SK-N-SH treated with all-trans-retinoic acid at 6 μM for 48 hours (cell line): ENCODE data around the gene CANX.

Source experiments
- ATAC-seq: fragments of 200-7000 bp; cut with Tn5 transposase; 3 replicates; pipeline ENCODE4 v1.9.1; 2020; ENCODE audit warnings: mild to moderate bottlenecking, moderate library complexity
- ARNTL ChIP-seq: fragments of 450-650 bp; formaldehyde crosslinking; IDR thresholded peaks from 2 replicates; pipeline ENCODE4 v1.5.0; 2020; ENCODE audit warnings: low read depth, mild to moderate bottlenecking, moderate library complexity, borderline replicate concordance
- BACH2 ChIP-seq: fragments of 250-450 bp; sonication (Bioruptor Pico); IDR thresholded peaks from 2 replicates; pipeline ENCODE4 v1.9.0; 2021; ENCODE audit warnings: mild to moderate bottlenecking, borderline replicate concordance
- CSDC2 ChIP-seq: fragments of 250-450 bp; sonication (Bioruptor Pico); IDR thresholded peaks from 2 replicates; pipeline ENCODE4 v1.5.0; 2020; ENCODE audit warnings: mild to moderate bottlenecking, moderate library complexity
- CSRNP3 ChIP-seq: fragments of 250-450 bp; sonication (Bioruptor Pico); IDR thresholded peaks from 2 replicates; pipeline ENCODE4 v1.5.1; 2021; ENCODE audit warnings: mild to moderate bottlenecking, moderate library complexity
- ESRRG ChIP-seq: fragments of 250-450 bp; sonication (Bioruptor Pico); IDR thresholded peaks from 2 replicates; pipeline ENCODE4 v1.6.1; 2021; ENCODE audit warnings: mild to moderate bottlenecking
- GLIS3 ChIP-seq: fragments of 250-450 bp; sonication (Bioruptor Pico); IDR thresholded peaks from 2 replicates; pipeline ENCODE4 v1.5.0; 2020; ENCODE audit warnings: mild to moderate bottlenecking, moderate library complexity
- ISL1 ChIP-seq: fragments of 250-450 bp; sonication (Bioruptor Pico); IDR thresholded peaks from 2 replicates; pipeline ENCODE4 v2.1.2; 2022; ENCODE audit warnings: mild to moderate bottlenecking, moderate library complexity
- OSR1 ChIP-seq: fragments of 250-450 bp; sonication (Bioruptor Pico); IDR thresholded peaks from 2 replicates; pipeline ENCODE4 v1.8.0; 2022; ENCODE audit warnings: moderate library complexity, mild to moderate bottlenecking, inconsistent platforms
- PPARA ChIP-seq: fragments of 250-450 bp; sonication (Bioruptor Pico); IDR thresholded peaks from 2 replicates; pipeline ENCODE4 v1.5.0; 2020; ENCODE audit warnings: mild to moderate bottlenecking, borderline replicate concordance
- RARB ChIP-seq: fragments of 250-450 bp; sonication (Bioruptor Pico); IDR thresholded peaks from 2 replicates; pipeline ENCODE4 v1.8.0; 2021; ENCODE audit warnings: mild to moderate bottlenecking, moderate library complexity
- SNAI2 ChIP-seq: fragments of 250-450 bp; sonication (Bioruptor Pico); IDR thresholded peaks from 2 replicates; pipeline ENCODE4 v1.5.0; 2020; ENCODE audit warnings: mild to moderate bottlenecking, moderate library complexity
- TCF4 ChIP-seq: fragments of 250-450 bp; sonication (Bioruptor Pico); IDR thresholded peaks from 2 replicates; pipeline ENCODE4 v1.8.0; 2021; ENCODE audit warnings: mild to moderate bottlenecking, moderate library complexity, borderline replicate concordance
- TOX ChIP-seq: fragments of 250-450 bp; sonication (Bioruptor Pico); IDR thresholded peaks from 2 replicates; pipeline ENCODE4 v1.8.0; 2021; ENCODE audit warnings: mild to moderate bottlenecking, moderate library complexity, borderline replicate concordance
- TSHZ2 ChIP-seq: fragments of 250-450 bp; sonication (Bioruptor Pico); IDR thresholded peaks from 2 replicates; pipeline ENCODE4 v1.5.0; 2020; ENCODE audit warnings: mild to moderate bottlenecking, moderate library complexity
- ZC3H10 ChIP-seq: fragments of 250-450 bp; sonication (Bioruptor Pico); IDR thresholded peaks from 2 replicates; pipeline ENCODE4 v1.5.1; 2021; ENCODE audit warnings: mild to moderate bottlenecking, moderate library complexity
- ZNF565 ChIP-seq: fragments of 450-650 bp; formaldehyde crosslinking; conservative IDR thresholded peaks from 2 replicates; pipeline ENCODE4 v1.5.0; 2020; ENCODE audit warnings: low read depth, mild to moderate bottlenecking, moderate library complexity
- ZNF70 ChIP-seq: fragments of 450-650 bp; formaldehyde crosslinking; IDR thresholded peaks from 2 replicates; pipeline ENCODE4 v1.5.0; 2020; ENCODE audit warnings: mild to moderate bottlenecking, moderate library complexity
- ZNF8 ChIP-seq: fragments of 450-650 bp; formaldehyde crosslinking; IDR thresholded peaks from 2 replicates; pipeline ENCODE4 v1.5.0; 2020; ENCODE audit warnings: mild to moderate bottlenecking, moderate library complexity
- TF ChIP-seq, protein P1 (sequence below): fragments of 250-450 bp; sonication (Bioruptor Pico); IDR thresholded peaks from 2 replicates; pipeline ENCODE4 v1.8.0; 2020; ENCODE audit warnings: mild to moderate bottlenecking, moderate library complexity, borderline replicate concordance
- TF ChIP-seq, protein P2 (sequence below): fragments of 250-450 bp; sonication (Bioruptor Pico); IDR thresholded peaks from 2 replicates; pipeline ENCODE4 v1.8.0; 2021; ENCODE audit warnings: low read depth, mild to moderate bottlenecking, moderate library complexity, borderline replicate concordance
- TF ChIP-seq, protein P3 (sequence below): fragments of 250-450 bp; sonication (Bioruptor Pico); IDR thresholded peaks from 2 replicates; pipeline ENCODE4 v1.5.1; 2020; ENCODE audit warnings: low read depth, mild to moderate bottlenecking, moderate library complexity

The CANX gene

DNA sequence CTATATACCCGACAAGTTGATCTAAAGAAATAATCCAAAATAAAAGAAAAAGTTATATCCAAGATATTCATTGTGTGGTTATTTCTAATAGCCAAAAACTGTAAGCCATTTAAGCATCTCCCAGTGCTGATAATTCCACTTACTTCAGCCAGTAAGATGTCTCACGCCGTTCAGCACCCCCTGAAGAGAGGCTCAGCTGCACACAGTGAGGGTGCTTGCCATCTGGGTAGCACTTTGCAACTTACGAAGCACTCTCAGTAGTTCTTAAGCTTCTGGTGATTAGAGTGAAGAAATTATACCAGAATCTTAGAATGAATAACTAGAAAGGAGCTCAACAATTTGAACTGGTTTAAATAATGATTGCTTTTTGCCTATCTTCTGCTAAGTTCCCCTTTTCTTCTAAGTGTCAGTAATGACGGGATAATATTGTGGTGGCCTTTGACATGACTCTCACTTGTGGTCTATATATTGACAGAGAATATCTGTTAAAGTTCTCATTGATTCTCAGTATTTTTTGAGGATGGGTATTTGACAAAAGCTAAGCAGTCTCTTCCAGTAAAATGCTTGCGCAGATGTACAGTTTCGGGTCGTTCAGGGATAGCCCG, 68.8 kb downstream of the CANX start:
- ATAC-seq: no peak
- no peak for TF ChIP-seq ZC3H10
- TF ChIP-seq, all 23 proteins: peak for 0

DNA sequence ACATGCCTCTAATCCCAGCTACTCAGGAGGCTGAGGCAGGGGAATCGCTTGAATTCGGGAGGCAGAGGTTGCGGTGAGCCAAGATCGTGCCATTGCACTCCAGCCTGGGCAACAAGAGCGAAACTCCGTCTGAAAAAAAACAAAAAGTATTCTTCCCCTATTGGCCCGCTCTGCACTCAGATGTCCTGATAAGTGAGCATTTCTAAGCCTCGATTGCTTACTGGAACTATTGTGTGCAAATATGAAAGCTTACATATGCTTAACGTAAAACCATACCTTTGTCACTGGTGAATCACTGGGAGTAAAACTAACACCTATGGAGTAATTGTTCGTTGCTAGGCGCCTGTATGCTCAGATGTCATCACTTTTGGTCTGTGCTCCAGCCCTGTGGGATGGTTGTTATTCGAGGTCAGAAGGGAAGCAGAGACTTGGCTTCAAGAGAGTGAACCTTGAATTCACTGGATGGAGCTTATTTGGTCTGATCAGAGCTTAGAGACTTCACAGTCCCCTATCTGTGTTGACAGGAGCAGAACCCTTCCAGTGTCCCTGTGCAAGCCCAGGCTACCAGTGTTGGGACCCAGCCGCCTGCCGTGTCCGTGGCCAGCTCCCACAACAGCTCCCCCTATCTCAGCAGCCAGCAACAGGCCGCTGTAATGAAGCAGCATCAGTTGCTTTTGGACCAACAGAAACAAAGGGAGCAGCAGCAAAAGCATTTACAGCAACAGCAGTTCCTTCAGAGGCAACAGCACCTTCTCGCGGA, 69.7 kb downstream of the CANX start:
- TF ChIP-seq TSHZ2 (CRISPR knock-in tag) (no peak), ZNF565 (no peak), ISL1 (CRISPR knock-in tag) (no peak), TOX (CRISPR knock-in tag) (no peak), RARB (CRISPR knock-in tag) (no peak), ZNF70 (CRISPR knock-in tag) (no peak), GLIS3 (CRISPR knock-in tag) (no peak)
- TF ChIP-seq, protein P1, sequence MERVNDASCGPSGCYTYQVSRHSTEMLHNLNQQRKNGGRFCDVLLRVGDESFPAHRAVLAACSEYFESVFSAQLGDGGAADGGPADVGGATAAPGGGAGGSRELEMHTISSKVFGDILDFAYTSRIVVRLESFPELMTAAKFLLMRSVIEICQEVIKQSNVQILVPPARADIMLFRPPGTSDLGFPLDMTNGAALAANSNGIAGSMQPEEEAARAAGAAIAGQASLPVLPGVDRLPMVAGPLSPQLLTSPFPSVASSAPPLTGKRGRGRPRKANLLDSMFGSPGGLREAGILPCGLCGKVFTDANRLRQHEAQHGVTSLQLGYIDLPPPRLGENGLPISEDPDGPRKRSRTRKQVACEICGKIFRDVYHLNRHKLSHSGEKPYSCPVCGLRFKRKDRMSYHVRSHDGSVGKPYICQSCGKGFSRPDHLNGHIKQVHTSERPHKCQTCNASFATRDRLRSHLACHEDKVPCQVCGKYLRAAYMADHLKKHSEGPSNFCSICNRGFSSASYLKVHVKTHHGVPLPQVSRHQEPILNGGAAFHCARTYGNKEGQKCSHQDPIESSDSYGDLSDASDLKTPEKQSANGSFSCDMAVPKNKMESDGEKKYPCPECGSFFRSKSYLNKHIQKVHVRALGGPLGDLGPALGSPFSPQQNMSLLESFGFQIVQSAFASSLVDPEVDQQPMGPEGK (CRISPR knock-in tag): no peak
- ATAC-seq: no peak

GRCh38 chr5:179769271-179769670, 70.5 kb downstream of the CANX start:
- TF ChIP-seq, protein P2, sequence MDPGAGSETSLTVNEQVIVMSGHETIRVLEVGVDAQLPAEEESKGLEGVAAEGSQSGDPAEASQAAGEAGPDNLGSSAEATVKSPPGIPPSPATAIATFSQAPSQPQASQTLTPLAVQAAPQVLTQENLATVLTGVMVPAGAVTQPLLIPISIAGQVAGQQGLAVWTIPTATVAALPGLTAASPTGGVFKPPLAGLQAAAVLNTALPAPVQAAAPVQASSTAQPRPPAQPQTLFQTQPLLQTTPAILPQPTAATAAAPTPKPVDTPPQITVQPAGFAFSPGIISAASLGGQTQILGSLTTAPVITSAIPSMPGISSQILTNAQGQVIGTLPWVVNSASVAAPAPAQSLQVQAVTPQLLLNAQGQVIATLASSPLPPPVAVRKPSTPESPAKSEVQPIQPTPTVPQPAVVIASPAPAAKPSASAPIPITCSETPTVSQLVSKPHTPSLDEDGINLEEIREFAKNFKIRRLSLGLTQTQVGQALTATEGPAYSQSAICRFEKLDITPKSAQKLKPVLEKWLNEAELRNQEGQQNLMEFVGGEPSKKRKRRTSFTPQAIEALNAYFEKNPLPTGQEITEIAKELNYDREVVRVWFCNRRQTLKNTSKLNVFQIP (CRISPR knock-in tag): no peak
- TF ChIP-seq ISL1 (CRISPR knock-in tag): no peak
- TF ChIP-seq SNAI2 (CRISPR knock-in tag): no peak
- no peak for TF ChIP-seq ARNTL
- TF ChIP-seq CSDC2 (CRISPR knock-in tag): no peak
- TF ChIP-seq GLIS3 (CRISPR knock-in tag): no peak
- no peak for TF ChIP-seq OSR1 (CRISPR knock-in tag)
- TF ChIP-seq TOX (CRISPR knock-in tag): no peak
- no peak for TF ChIP-seq BACH2 (CRISPR knock-in tag)
- TF ChIP-seq RARB (CRISPR knock-in tag): no peak
- TF ChIP-seq CSRNP3 (CRISPR knock-in tag): no peak
- TF ChIP-seq ESRRG: no peak
- no peak for TF ChIP-seq TSHZ2 (CRISPR knock-in tag)
- TF ChIP-seq PPARA (CRISPR knock-in tag): no peak
- TF ChIP-seq ZNF8: no peak
- TF ChIP-seq, protein P3, sequence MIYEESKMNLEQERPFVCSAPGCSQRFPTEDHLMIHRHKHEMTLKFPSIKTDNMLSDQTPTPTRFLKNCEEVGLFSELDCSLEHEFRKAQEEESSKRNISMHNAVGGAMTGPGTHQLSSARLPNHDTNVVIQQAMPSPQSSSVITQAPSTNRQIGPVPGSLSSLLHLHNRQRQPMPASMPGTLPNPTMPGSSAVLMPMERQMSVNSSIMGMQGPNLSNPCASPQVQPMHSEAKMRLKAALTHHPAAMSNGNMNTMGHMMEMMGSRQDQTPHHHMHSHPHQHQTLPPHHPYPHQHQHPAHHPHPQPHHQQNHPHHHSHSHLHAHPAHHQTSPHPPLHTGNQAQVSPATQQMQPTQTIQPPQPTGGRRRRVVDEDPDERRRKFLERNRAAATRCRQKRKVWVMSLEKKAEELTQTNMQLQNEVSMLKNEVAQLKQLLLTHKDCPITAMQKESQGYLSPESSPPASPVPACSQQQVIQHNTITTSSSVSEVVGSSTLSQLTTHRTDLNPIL: no peak
- TF ChIP-seq ZNF565: no peak
- no peak for TF ChIP-seq TCF4 (CRISPR knock-in tag)
- no peak for ATAC-seq
